H9 (cell line): ENCODE results near the gene RNF31. TPM values are rescaled to one million over a fixed set of nuclear protein-coding genes. Genes with fewer than 3 reads are reported as not detected.

ENCODE experiments used
- DNase-seq: peaks from one replicate; pipeline ENCODE4 v3.0.0-alpha.2; 2017
- H2AFZ ChIP-seq: one replicate; pipeline ENCODE4 v1.6.1; 2013; ENCODE audit warnings: mild to moderate bottlenecking, low read length, control low read depth, moderate library complexity
- H2AK5ac ChIP-seq: 2 replicates; pipeline ENCODE4 v1.6.1; 2013; ENCODE audit warnings: low read length, control low read depth, mixed read lengths; ENCODE audit not compliant: insufficient read length
- H2BK120ac ChIP-seq: one replicate; pipeline ENCODE4 v1.6.1; 2013; ENCODE audit warnings: low read depth, mild to moderate bottlenecking, low read length, control low read depth, inconsistent platforms; ENCODE audit not compliant: poor library complexity, severe bottlenecking
- H2BK12ac ChIP-seq: 2 replicates; pipeline ENCODE4 v1.6.1; 2013; ENCODE audit warnings: low read length, control low read depth, mixed read lengths, low read depth; ENCODE audit not compliant: insufficient read length
- H2BK15ac ChIP-seq: 2 replicates; pipeline ENCODE4 v1.6.1; 2013; ENCODE audit warnings: low read depth, low read length, control low read depth
- H2BK20ac ChIP-seq: one replicate; pipeline ENCODE4 v1.6.1; 2013; ENCODE audit warnings: low read depth, mild to moderate bottlenecking, low read length, control low read depth, inconsistent platforms; ENCODE audit not compliant: poor library complexity, severe bottlenecking
- H2BK5ac ChIP-seq: 2 replicates; pipeline ENCODE4 v1.6.1; 2013; ENCODE audit warnings: low read length, control low read depth, mixed read lengths; ENCODE audit not compliant: insufficient read length
- H3K14ac ChIP-seq: 2 replicates; pipeline ENCODE4 v1.6.1; 2013; ENCODE audit warnings: low read length, control low read depth; ENCODE audit not compliant: insufficient read depth
- H3K18ac ChIP-seq: 2 replicates; pipeline ENCODE4 v1.6.1; 2013; ENCODE audit warnings: low read depth, mild to moderate bottlenecking, mixed read lengths, low read length, control low read depth; ENCODE audit not compliant: insufficient read length
- H3K23ac ChIP-seq: 2 replicates; pipeline ENCODE4 v1.6.1; 2013; ENCODE audit warnings: low read length, control low read depth, mixed read lengths, low read depth; ENCODE audit not compliant: insufficient read length
- H3K23me2 ChIP-seq: 2 replicates; pipeline ENCODE4 v1.6.1; 2013; ENCODE audit warnings: low read depth, mild to moderate bottlenecking, mixed read lengths, low read length, control low read depth; ENCODE audit not compliant: insufficient read length, poor library complexity, severe bottlenecking
- H3K27ac ChIP-seq: 2 replicates; pipeline ENCODE4 v1.5.1; 2013; ENCODE audit warnings: low read length, control low read depth, mixed read lengths, low read depth; ENCODE audit not compliant: insufficient read length
- H3K27me3 ChIP-seq: 2 replicates; pipeline ENCODE4 v1.6.1; 2013; ENCODE audit warnings: low read length, control low read depth, inconsistent platforms; ENCODE audit not compliant: insufficient read depth
- H3K4ac ChIP-seq: 2 replicates; pipeline ENCODE4 v1.6.1; 2013; ENCODE audit warnings: low read depth, mild to moderate bottlenecking, control low read depth, inconsistent platforms, low read length, moderate library complexity
- H3K4me1 ChIP-seq: 2 replicates; pipeline ENCODE4 v1.6.1; 2013; ENCODE audit warnings: low read length, control low read depth, inconsistent platforms; ENCODE audit not compliant: insufficient read depth
- H3K4me2 ChIP-seq: 2 replicates; pipeline ENCODE4 v1.6.1; 2013; ENCODE audit warnings: low read length, control low read depth, mixed read lengths; ENCODE audit not compliant: insufficient read length, insufficient read depth
- H3K56ac ChIP-seq: 2 replicates; pipeline ENCODE4 v1.6.1; 2013; ENCODE audit warnings: low read depth, mild to moderate bottlenecking, mixed read lengths, low read length, control low read depth; ENCODE audit not compliant: insufficient read length
- H3K79me1 ChIP-seq: 2 replicates; pipeline ENCODE4 v1.6.1; 2013; ENCODE audit warnings: low read depth, mild to moderate bottlenecking, moderate library complexity, low read length, control low read depth, inconsistent platforms; ENCODE audit not compliant: insufficient read depth, poor library complexity, severe bottlenecking
- H3K79me2 ChIP-seq: 2 replicates; pipeline ENCODE4 v1.6.1; 2013; ENCODE audit warnings: low read length, control low read depth, inconsistent platforms; ENCODE audit not compliant: insufficient read depth
- H3K9ac ChIP-seq: 2 replicates; pipeline ENCODE4 v1.6.1; 2013; ENCODE audit warnings: low read length, control low read depth, mixed read lengths; ENCODE audit not compliant: insufficient read length; ENCODE audit errors: extremely low read depth
- H3K9me3 ChIP-seq: one replicate; pipeline ENCODE4 v1.6.1; 2013; ENCODE audit warnings: low read depth, low read length, inconsistent platforms; ENCODE audit not compliant: control insufficient read depth
- H3T11ph ChIP-seq: one replicate; pipeline ENCODE4 v1.6.1; 2013; ENCODE audit warnings: mild to moderate bottlenecking, low read length, control low read depth, inconsistent platforms
- H4K20me1 ChIP-seq: one replicate; pipeline ENCODE4 v1.6.1; 2013; ENCODE audit not compliant: control insufficient read depth, insufficient read length, insufficient read depth
- H4K5ac ChIP-seq: 2 replicates; pipeline ENCODE4 v1.6.1; 2013; ENCODE audit warnings: low read depth, mild to moderate bottlenecking, mixed read lengths, low read length, control low read depth; ENCODE audit not compliant: insufficient read length
- H4K8ac ChIP-seq: replicated peaks from 2 replicates; pipeline ENCODE4 v1.6.1; 2013; ENCODE audit warnings: low read length, control low read depth, mixed read lengths, low read depth; ENCODE audit not compliant: insufficient read length
- H4K91ac ChIP-seq: 2 replicates; pipeline ENCODE4 v1.6.1; 2013; ENCODE audit warnings: low read depth, mild to moderate bottlenecking, moderate library complexity, mixed read lengths, low read length, control low read depth; ENCODE audit not compliant: insufficient read length
- H3K27ac Mint-ChIP-seq, 3 experiments: 2 replicates in 2 of 3; 3 replicates in 1 of 3; pipeline ENCODE4 v1.8.0; 2020 to 2021; ENCODE audit warnings: mixed read lengths in 3 of 3, mild to moderate bottlenecking in 1 of 3, moderate library complexity in 1 of 3
- H3K27me3 Mint-ChIP-seq: 2 replicates; pipeline ENCODE4 v1.8.0; 2021; ENCODE audit warnings: low read depth, mild to moderate bottlenecking, moderate library complexity, mixed read lengths
- H3K36me3 Mint-ChIP-seq, 3 experiments: 2 replicates in 2 of 3; 3 replicates in 1 of 3; pipeline ENCODE4 v1.8.0; 2020 to 2021; ENCODE audit warnings: low read depth in 3 of 3, mixed read lengths in 3 of 3; ENCODE audit not compliant: insufficient read depth in 1 of 3
- H3K4me1 Mint-ChIP-seq, 2 experiments: 2 replicates each; pipeline ENCODE4 v1.8.0; 2020; ENCODE audit warnings: mixed read lengths in 2 of 2
- H3K4me3 Mint-ChIP-seq, 2 experiments: 2 replicates in 1 of 2; 3 replicates in 1 of 2; pipeline ENCODE4 v1.8.0; 2020 to 2021; ENCODE audit warnings: mild to moderate bottlenecking in 2 of 2, mixed read lengths in 2 of 2, moderate library complexity in 1 of 2
- H3K9me3 Mint-ChIP-seq, 2 experiments: 2 replicates in 1 of 2; 3 replicates in 1 of 2; pipeline ENCODE4 v1.8.0; 2020; ENCODE audit warnings: mild to moderate bottlenecking in 2 of 2, mixed read lengths in 2 of 2, moderate library complexity in 1 of 2
- CTCF ChIP-seq: fragments of 200-600 bp; sonication (generic); conservative IDR thresholded peaks from 3 replicates; pipeline ENCODE4 v1.8.0; 2021; ENCODE audit warnings: antibody characterized with exemption, mild to moderate bottlenecking
- WGBS: extraction: QIAGEN DNeasy Blood & Tissue Kit; methylation state at CpG from one replicate; pipeline ENCODE4 v1.1.7; 2013; ENCODE audit warnings: missing lambda C conversion rate, low lambda C conversion rate, mixed read lengths; ENCODE audit not compliant: insufficient read length; ENCODE audit errors: extremely low coverage; 5-methylcytosine and 5-hydroxymethylcytosine counted together
- total RNA-seq: library from RNA; stranded (reverse); gene quantifications from 2 replicates; pipeline ENCODE4 v1.2.1, GENCODE V29; 2021

RNF31 gene
- total RNA-seq, 1 experiment from 2014 or later = 87.3 TPM

DNA sequence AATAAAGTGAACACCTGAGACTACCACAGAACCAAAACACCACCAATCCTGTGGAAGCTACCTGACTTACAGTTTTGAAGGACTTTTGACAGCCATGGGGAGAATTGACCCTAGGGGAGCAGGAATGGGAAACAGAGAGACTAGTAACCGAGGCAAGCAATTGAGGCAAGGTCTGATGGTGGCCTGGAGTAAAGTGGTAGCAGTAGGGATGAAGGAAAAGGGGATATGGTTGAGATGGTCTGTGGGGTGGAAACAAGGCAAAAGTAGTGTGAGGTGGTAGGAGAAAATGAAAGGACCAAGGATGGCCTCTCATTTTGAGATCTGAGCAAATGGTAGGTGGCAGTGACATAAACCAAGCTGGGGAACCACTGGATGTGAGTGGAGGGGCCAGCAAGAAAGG, 9.5 kb downstream of the RNF31 start:
- Mint-ChIP-seq H3K4me3 (no peak overlapping the region), H3K4me1 (peaks cover 9 to 10% of the 10 kb centered on the region in 2 experiments), H3K9me3 (no peaks in the 10 kb centered on the region), H3K36me3 (peaks cover 37 to 64% (median 57%) of the 10 kb centered on the region in 3 experiments), H3K27me3 (no peaks in the 10 kb centered on the region; the same call in 1 of the 2 replicates), H3K27ac (no peak overlapping the region)
- no peak for TF ChIP-seq CTCF
- DNase-seq = no peak
- no peak overlapping the region for H3K23ac ChIP-seq
- H3T11ph ChIP-seq = no peak overlapping the region
- no peaks in the 10 kb centered on the region for H3K9me3 ChIP-seq
- H3K4ac ChIP-seq = no peak overlapping the region
- no peak overlapping the region for H3K27ac ChIP-seq
- no peak overlapping the region for H2BK5ac ChIP-seq
- H3K56ac ChIP-seq = no peak overlapping the region
- no peak overlapping the region for H2BK20ac ChIP-seq
- H2BK12ac ChIP-seq = no peak overlapping the region
- WGBS = no CpG with 5 or more reads among the region's 1 CpG
- no peak overlapping the region for H2BK15ac ChIP-seq
- no peak overlapping the region for H4K91ac ChIP-seq
- no peaks in the 10 kb centered on the region for H4K20me1 ChIP-seq
- no peak overlapping the region for H3K14ac ChIP-seq
- H3K27me3 ChIP-seq = no peaks in the 10 kb centered on the region
- no peaks in the 10 kb centered on the region for H3K79me1 ChIP-seq
- no peak overlapping the region for H3K4me2 ChIP-seq
- no peak overlapping the region for H2BK120ac ChIP-seq
- H3K18ac ChIP-seq = no peak overlapping the region
- H2AFZ ChIP-seq = no peak overlapping the region
- H3K9ac ChIP-seq = no peak overlapping the region
- H3K23me2 ChIP-seq = no peaks in the 10 kb centered on the region
- H3K79me2 ChIP-seq = no peaks in the 10 kb centered on the region
- H4K8ac ChIP-seq = no peak overlapping the region
- H4K5ac ChIP-seq = no peak overlapping the region
- no peak overlapping the region for H2AK5ac ChIP-seq
- no peaks in the 10 kb centered on the region for H3K4me1 ChIP-seq
